Suppressor macrophage treated with lipopolysaccharide for 4 hours (primary cell): ENCODE data around the gene SLC9A9.
"Not testable (repeated sequence)": the region's sequence is repeated elsewhere in the genome, so short reads cannot be mapped to it uniquely, and the experiment has no call there.

ENCODE experiments used
- DNase-seq: peaks from one replicate; pipeline ENCODE4 v3.0.0-alpha.2; 2020

Gene SLC9A9

DNA sequence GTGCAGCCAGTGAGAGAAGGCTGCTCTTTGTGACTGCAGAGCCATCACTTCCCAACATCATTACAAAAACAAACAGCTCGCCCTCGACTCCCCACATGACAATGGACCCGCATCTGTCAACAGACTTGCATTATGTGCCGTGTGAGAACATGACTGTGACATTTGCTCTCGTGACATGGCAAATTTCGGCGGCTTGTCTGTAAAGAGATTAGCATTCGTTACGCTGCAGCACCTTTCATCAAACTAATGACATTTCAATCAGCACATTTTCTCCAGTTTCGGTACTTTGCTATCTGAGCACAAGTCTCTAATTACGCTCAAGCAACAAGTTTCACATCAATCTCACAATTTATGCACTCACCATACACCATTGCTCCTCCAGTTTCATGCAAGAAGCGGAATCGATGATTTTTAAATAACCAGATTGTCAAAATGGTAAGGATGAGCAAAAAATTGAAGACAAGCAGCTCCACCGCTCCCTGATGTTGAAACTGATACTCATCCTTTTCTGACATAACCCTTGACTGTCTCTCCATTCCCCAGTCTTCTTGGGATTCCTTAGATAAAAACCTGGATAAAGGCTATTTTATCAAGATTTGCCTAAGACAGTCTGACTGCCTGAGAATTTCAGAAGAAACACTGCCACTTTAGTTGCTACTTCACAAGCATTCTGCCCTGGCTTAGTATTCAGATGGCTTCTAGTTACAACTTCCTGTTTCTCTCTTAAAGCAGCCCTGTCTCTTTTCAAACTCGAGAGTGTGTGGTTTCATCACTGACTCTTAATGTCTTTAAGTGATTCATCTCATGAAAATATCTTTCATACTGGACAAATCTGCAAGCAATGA lies at the start of gene SLC9A9:
TSS of gene SLC9A9 (minus strand) at position 682 of the 845 bp plus-strand sequence. CDS start at position 536, 146 bp downstream.
- peak; percentile 86 for DNase-seq

- DNase-seq: no peak
These were observed 49.5 kb upstream of the SLC9A9 start for GRCh38 chr3:143897576-143898295.

DNA sequence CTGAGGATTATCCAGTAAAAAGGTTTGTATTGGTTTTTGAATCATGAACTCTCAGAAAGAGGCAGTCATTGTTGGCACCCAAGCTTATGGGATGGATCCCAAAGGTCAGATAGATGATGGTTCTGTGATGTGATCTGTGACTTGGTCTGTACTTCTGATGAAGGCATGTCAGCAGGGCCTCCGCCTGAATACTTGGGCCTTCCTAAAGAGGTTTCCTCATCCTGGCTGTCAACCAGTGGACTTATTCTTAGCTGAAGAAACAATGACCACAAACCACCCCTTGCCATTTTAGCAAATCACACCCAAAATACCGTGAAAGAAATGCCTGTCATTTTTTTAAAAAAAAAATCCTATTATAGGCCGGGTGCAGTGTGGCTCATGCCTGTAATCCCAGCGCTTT lies 48.2 kb upstream of the SLC9A9 start:
- DNase-seq: no peak

- DNase-seq: peak; percentile 40
These were observed 47.5 kb upstream of the SLC9A9 start for GRCh38 chr3:143895805-143896204.

DNA sequence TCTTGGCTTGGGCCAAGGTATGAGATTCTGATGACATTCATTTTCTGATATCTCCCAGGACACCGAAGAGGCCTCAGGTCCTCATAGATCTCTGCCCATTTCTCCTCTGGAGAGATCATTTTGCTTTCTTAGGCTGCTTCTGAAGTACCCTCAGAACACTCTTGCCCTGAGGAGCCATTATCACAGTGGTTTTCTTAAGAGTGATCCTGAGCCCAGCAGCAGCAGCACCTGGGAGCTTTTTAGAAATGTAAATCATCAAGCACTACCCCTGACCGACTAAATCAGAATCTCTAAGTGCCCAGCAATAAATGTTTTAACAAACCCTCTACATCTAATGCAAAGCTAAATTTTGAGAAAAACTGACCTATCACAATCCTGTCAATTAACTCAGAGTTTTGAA lies 40.6 kb upstream of the SLC9A9 start:
- no peak for DNase-seq

GRCh38 chr3:143888166-143888565 lies 39.9 kb upstream of the SLC9A9 start:
- no peak for DNase-seq

DNA sequence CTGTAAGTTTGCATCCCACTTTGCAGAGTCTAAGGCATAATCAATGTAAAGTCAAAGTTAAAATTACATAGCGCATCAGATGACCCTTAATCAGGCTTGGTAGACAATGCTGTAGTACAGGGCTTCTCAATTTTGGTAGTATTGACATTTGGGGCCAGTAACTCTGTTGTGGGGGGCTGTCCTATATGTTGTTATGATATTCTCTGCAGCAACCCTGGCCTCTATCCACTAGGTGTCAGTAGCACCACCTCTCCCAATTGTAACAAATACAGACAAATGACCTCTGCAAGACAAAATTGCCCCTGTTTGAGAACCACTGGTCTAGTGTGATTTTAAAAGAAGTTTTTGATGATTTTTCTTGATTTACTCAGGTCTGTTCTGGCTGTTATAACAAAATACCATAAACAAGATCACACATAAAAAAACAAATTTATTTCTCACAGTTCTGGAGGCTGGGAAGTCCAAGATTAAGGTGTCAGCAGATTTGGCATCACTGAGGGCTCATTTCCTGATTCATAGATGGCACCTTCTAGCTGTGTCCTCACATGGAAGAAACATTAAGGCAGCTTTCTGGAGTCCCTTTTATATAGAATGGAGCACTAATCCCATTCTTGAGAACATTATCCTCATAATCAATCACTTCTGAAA lies 37.6 kb upstream of the SLC9A9 start:
- peak; percentile 57 for DNase-seq

GRCh38 chr3:143884861-143885260 lies 36.6 kb upstream of the SLC9A9 start:
- DNase-seq: no peak

GRCh38 chr3:143883151-143883550 lies 34.9 kb upstream of the SLC9A9 start:
- no peak for DNase-seq

GRCh38 chr3:143881095-143881494 lies 32.8 kb upstream of the SLC9A9 start:
- DNase-seq: peak; percentile 49

- DNase-seq: no peak
These were observed 27.3 kb upstream of the SLC9A9 start for GRCh38 chr3:143875546-143875945.

GRCh38 chr3:143873553-143873952 lies 25.3 kb upstream of the SLC9A9 start:
- not testable (repeated sequence) for DNase-seq

- no peak for DNase-seq
These were observed 17.0 kb upstream of the SLC9A9 start for GRCh38 chr3:143865302-143865701.

GRCh38 chr3:143859465-143860203 lies 11.4 kb upstream of the SLC9A9 start:
- no peak for DNase-seq

GRCh38 chr3:143856252-143856970 lies 8.1 kb upstream of the SLC9A9 start:
- peak; percentile 57 for DNase-seq

DNA sequence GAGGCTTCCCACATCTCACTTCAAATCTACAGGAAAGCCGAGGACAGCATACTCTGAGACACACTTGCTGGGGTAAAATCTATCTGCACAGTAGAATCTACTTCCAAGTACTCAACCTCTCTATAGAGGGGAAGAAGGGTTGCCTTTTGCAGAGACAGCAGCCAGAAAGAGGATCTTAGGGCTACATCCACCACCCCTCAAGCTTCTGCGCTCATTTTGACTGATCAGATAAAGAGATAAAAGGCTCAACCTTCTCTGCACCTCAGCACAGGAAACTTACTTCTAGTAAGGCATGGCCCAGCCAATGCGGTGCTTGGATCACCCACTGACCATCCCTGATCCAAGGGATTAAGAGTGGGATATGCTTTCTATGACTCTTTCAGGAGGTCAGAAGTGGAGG lies 6.9 kb upstream of the SLC9A9 start:
- DNase-seq: no peak

- DNase-seq: no peak
These were observed 3.2 kb upstream of the SLC9A9 start for GRCh38 chr3:143851331-143852017.

- DNase-seq: peak; percentile 92
These were observed 2.6 kb upstream of the SLC9A9 start for GRCh38 chr3:143850877-143851276.

- DNase-seq: peak; percentile 73
These were observed 1.7 kb upstream of the SLC9A9 start for GRCh38 chr3:143849854-143850549.

- DNase-seq: no peak
These were observed 436 bp upstream of the SLC9A9 start for GRCh38 chr3:143848704-143849103.

GRCh38 chr3:143843587-143843986 lies 4.7 kb downstream of the SLC9A9 start:
- no peak for DNase-seq
